ENCODE data around the gene COL8A1.

The COL8A1 gene

DNA sequence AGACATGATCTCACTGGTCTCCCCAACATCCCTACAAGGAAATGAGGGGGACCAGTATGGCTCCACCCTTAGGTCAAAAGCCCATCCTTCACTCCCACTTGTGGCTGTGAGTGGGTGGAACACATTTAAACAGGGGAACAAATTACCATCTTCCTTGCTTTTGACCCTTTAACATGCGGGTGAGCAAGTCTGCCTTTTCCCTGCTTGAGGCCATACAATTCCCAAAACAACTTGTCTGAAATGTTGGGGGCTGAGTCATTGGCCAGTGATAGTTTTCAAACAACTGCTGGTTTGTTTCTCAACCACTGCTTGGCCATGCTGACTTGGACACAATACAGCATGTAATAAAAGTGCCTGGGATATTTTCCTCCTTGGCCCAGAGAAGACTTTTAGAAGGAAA lies 39.6 kb downstream of the COL8A1 start:
- no peak for DNase-seq

DNA sequence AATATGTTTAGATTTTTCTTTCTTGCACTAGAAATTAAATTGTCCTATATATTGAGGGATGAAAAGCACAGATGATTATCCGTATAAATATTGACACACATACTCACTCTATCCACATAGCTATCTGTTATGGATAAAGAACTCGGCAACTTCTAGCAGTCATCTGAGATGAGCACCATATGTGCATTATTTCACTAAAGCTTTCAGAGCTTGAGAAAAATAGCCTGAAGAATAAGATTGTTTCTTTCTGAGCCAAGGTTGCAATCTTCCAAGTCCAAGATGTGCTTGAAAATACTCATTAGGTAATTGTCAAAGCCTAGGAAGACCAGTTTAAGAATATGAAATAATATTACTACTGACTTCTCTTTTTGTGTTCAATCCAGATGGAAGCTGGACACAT lies 40.5 kb downstream of the COL8A1 start:
- DNase-seq, result no peak

DNA sequence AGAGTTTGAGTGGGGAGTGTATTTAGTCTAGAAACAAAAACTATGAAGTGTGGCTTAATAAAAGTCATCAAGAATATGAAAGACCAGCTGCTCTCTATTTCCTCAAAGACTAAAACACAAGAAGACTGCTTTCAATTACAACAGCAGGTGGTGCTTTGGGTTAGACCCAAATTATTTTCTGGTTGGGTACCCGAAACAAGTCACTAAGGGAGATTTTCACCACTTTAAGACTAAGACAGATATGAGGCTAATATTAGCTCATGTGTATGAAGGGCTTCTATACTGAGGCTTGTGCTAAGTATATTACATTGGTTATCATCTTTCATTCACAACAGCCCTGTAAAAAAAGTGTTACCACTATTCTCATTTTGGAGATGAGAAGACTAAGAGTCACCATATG lies 43.1 kb downstream of the COL8A1 start:
- no peak for DNase-seq

DNA sequence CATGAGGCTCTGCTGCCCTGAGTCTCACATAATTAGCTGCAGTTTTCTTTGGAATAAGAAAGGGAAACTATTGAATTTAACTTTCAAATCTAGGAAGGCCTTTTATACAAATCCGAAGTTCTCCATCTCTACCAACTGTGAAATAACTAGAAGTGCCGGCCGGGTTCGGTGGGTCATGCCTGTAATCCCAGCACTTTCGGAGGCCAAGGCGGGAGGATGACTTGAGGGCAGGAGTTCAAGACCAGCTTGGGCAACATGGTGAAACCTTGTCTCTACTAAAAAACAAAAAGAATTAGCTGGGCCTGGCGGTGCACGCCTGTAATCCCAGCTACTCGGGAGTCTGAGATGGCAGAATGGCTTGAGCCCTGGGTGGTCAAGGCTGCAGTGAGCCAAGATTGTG lies 43.6 kb downstream of the COL8A1 start:
- no peak for DNase-seq

DNA sequence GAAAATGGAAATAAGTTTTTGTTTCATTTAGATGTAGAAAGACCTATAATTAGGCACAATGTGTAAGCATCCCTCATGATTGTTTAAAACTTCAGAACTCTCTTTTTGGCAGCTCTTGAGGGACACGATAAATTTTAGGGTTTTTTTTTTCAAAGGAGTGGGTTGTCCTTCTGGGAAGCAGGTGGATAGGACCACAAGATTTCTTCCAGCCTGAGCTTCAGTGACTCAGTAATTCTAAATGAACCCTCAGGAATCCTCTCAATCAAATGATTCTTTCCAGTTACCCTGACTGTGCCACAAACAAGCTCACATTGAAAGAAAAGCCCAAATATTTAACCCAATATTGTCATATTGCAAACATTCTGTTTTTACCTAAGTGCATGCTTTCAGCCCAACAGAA lies 45.1 kb downstream of the COL8A1 start:
- no peak for DNase-seq

DNA sequence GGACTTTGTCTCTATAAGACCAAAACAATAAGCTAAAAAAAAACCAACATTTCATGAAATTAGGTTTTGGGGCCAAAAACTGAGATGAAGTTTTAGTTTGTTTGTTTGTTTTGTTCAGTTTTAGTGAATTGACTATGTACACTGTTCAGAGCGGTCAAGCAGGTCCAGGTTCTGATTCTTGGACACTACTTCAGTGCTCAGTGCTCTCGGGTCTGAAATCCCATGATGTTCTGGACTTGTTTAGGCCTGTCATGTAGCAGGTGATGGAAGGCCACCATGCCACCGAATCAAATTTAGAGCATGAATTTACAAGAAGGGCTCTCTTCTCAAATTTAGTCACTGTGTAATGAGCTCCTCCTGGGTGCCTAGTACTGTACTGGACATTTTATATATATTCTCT lies 45.5 kb downstream of the COL8A1 start:
- no peak for DNase-seq

DNA sequence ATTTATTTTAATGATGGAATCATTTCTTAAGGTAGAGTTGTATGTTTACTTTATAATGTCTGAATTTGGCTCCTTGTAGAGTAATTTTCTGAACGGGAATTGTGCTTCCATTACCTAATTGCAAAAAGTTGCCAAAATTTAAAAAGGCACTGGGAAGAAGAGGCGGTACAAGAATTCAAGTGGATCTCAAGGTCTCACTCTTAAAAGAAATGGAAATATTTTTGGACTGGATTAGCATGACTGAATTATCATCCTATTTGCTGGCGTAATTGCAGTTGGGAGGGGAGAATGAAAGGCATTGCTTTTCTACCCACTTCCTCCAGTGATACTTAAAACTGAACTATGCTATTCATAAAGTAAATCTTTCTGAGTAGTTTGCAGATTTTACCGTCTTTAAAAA lies 46.2 kb downstream of the COL8A1 start:
- no peak for DNase-seq

DNA sequence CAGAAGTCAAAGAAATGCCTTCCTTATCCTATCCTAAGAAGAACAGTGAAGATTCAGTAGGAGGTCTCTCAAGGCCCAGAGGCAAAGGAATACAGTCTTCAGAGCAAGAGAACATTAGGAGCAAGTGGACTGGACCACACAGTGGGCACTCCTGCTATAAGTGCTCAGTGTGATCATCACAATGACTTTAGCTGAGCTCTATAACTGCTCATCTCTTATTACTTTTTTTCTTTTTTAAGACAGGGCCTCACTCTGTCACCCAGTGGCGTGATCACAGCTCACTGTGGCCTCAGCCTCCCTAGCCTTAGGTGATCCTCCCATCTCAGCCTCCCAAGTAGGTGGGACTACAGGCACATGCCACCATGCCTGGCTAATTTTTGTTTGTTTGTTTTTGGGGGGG lies 48.1 kb downstream of the COL8A1 start:
- DNase-seq, result no peak

DNA sequence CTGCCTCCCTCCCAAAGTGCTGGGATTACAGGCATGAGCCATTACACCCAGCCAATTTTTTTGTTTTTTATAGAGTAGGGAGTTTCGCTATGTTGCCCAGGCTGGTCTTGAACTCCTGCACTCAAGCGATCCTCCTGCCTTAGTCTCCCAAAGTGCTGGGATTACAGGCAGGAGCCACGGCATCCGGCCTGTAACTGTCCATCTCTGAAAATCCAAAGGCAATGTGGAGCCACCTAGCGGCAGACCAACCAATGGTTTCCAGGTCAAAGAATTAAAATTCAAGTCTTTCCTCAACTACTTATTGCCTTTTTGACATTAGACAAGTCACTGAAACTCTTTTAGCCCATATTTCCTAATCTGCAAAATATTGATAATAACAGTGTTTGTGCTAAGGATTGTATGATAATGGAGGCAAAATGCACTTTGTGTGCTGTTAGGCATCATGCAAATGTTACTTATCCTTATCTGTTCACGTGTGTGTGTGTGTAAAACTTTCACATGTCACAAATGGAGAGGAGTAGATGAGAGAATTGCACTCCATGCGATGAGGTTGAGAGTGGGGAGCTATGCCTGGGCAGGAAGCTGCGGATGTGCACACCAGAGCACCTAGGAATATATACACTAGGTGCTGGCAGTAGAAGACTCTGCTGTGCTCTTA lies 48.7 kb downstream of the COL8A1 start:
- DNase-seq, result no peak

DNA sequence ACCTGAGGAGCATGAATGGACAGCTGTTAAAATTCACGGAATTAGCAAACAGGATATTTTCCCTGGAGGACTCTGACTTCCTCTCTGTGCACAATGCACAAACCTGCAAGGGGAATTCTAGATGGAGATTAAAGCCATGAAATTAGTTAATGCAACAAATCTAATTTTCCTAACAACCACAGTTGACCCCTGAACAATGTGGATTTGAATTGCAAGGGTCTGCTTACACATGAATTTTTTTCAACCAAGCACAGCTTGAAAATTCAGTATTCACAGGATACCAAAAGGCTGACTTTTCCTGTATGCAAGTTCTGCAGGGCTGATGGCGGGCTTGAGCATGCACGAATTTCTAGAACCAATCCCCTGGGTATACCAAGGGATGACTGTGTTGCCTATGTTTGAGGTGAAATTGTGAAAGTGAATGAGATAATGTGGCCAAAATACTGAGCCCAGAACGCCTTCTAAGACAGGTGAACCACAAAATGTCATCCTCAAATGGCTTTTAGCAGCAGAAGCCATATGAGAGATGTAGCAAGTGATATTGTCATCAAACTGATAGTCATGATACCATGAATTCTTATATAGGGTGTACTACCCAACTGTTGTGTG lies 52.5 kb downstream of the COL8A1 start:
- no peak for DNase-seq

DNA sequence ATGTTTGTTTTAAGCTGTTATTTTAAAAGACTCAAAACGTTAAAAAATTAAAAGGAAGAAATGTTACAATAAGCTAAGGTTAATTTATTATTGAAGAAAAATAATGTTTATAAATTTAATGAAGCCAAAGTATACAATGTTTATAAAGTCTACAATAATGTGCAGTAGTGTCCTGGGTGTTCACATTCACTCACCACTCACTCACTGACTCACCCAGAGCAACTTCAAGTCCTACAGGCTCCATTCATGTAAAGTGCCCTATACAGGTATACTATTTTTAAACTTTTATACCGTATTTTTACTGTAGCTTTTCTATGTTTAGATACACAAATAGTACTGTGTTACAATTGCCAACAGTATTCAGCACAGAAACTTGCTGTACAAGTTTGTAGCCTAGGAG lies 55.2 kb downstream of the COL8A1 start:
- no peak for DNase-seq

DNA sequence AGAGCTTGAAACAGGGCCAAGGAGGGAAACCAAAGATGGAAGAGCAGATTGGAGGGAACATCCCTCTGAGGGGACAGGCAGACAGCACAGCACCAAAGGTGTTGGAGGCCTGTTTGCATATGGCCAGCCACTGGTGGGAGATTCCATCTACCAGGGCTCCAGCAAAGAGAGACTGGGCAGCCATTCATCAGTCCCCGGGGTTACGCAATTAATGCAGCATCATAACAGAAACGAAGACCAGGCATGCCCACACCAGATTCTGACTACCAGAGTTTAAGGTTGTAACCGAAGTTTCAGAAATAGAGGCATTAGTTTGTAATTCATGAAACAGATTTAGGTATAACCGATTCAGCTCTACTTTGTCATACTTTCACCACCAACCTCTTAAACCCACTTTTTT lies 58.1 kb downstream of the COL8A1 start:
- DNase-seq, result no peak

DNA sequence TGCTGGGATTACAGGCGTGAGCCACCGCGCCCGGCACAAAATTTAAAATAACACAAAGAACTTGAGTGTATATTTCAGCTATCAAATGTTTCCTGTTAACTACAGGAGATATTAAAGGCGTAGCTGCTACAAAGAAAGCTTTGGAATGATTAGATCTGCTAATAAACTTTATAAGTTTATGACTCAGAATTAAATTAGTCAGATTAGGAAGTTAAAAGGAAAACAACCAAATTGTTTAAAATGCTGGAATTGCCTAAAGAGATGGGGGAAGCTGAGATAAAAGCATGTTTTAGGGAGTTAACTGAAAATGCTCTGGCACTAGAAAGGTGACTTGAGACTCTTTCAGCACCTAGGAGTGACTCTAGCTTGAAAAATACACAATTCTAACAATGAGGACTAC lies 58.9 kb downstream of the COL8A1 start:
- DNase-seq, result no peak

DNA sequence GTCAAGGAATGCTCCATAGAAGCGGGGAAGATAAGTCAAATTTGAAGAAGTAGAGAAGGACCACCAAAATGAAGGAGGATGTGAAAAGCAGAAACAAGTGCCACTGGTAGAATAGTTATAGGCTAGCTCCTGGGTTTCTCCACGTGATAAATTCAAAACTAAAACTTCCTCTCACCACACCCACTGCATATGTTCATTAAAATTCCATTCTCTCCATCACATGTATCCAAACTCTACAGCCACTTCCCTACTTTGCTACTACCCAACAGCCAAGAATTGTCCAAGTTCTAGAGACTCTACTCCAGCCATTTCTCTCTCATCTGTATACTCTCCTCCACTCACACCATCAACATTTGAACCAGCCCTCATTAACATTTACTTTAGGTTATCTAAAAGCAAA lies 60.5 kb downstream of the COL8A1 start:
- DNase-seq, result no peak

DNA sequence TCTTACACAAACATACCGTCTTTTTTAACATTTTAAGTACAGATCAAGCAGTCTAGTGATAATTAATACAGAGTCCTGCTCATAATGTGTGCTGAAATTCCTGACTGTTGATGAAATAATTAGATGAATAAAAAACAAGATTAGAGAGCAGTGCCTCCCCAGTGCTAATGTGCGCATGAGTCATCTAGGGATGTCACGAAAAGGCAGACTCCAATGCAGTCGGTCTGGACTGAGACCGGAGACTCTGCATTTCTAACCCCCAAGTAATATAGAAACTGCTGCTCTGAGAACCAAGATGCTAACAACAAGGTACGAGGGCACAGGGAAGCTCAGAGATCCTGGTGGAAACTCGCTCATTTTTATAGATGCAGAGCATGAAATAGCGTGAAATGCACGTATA lies 61.4 kb downstream of the COL8A1 start:
- DNase-seq, result no peak

DNA sequence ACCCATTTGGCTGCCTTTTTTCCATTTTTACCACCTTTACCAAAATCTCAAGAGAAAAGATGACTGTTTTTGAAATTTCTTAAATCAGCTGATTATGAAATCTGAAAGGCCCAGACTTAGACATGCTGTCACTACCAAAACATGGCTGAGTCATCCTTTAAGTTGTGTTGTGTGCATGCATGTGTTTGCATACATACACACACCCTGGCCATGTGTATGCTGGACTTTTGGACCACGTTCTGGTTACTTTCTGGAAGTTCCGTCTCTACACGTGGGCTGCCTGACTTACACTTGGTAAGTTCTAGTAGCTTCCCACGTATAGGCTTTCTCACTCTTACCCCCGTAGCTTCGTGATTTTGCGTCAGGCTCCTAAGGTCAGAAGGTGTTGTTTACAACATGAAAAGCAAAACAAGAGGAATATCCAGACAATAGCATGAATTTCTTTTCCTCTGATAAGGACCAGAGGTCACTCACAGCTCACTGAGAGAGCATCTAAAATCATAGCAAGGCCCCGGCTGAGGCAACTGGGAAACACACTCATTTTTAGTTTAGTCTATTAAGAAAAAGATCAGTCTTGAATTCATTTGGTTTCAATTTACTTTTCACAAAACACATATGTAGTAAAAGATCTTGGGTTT lies 62.4 kb downstream of the COL8A1 start:
- no peak for DNase-seq

DNA sequence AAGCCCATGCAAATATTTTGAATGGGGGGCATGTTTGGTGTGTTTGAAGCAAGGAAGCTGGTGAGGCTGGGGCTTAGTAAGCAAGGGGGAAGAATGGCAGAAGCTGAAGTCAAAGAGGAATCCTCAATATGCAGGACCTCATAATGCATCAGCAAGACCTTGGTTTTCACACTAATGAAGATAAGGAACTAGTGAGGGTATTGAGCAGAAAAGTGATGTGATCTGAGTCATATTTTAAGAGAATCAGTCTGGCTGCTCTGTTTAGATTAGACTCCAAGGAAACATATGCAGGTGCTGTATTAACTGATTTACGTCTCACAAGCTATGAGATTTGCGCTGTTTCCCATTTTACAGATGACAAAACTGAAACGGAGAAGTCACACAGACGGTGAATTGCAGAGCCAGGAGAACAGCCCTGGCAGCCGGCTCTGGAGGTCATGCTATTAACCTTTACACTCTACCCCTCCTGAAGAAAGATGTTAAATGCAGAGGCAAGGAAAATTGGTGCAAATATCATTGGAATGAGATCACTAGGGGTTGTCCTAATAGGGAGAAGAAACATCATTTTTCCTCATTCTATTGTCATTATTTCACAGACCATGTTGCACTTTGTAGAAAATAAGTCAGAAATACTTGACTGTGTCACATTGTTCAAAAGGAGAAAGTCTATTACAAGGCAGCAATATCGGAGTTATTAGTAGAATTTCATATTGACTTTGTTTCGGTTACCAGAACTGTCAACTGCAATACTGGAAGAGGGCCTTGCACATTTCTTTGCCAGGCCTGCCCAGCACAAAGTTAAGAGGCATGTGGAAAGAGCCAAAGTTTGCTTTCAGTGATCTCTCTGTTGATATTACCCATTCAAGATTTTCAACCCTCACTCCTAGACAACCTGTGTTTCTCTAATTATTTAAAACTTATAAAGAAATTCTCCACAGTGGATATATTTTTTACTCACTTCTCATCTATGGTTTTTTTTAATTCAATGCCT lies 64.9 kb downstream of the COL8A1 start:
- no peak for DNase-seq

DNA sequence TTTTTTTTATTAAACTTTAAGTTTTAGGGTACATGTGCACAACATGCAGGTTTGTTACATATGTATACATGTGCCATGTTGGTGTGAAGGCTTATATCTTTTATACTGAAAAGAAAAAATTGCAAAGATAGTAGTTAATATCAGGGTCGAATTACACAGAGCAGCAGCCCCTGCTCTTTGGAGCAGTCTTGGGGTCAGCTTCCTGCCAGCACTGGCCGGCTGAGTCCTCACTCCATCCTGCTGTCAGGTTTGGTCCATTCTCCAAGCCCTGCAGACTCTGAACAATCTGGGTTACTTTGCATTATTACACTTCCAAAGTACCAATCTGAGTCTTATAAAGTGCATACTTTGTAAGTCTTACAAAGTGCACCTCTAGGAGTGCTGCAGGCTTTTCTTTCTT lies 66.0 kb downstream of the COL8A1 start:
- no peak for DNase-seq

DNA sequence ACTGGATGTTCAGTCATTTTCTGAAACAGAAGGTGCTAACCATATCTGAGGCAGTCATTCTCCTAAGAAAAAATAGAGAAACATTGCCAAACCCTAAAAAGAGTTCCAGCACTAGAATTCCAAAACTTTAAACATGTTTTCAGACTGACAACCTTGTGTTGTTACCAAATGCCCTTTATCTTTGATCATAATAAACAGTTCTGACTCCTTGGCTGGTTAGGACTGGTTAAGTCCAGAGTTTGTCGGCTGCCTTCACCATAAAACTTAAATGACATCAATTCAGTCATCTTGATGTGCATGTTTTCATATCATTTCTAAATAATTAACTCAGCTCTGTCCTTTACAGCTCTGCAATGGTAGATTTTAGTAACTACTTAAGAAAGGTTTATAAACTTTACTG lies 68.0 kb downstream of the COL8A1 start:
- no peak for DNase-seq

DNA sequence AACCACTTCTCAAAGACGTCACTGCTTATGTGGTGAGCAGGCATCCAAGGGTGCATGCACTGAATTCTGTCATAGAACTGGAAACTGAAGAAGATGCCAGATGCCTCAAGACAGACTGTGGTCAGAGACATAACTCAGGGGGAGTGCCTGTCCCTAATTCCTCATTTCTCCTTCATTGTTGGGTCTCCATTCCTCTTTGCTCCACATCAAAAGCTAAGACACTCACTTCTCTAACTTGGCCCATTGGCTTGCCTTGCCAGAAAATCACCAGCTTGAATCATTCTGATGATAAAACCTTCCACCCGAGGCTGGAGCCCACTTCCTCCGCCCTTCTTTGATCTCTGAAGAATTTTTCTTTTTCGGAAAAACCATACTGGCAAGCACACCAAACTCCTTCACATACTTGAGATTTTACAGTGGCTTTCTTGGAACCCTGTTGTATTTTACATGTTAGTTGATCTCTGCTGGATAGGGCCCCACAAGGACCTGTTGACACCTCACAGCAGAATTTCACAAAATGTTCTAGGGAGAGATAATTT lies 69.9 kb downstream of the COL8A1 start:
- DNase-seq, result no peak

DNA sequence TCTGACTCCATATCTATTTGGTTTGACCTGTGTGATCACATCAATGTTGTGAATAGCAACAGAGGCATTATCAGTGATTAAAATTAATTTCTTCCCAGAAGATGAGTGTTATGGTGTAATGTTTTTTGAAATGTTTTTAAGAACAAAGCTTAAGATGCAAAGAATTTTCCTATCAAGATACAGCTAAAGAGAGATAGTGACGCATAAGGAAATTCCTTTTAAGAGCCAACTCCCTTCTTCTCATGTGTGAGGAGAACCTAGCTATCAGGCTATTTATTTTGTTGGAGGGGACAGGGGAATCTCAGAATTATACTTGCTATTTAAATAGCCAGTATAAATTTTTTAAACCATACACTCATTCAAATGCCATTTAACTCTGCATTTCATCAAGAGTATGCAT lies 71.3 kb downstream of the COL8A1 start:
- no peak for DNase-seq

DNA sequence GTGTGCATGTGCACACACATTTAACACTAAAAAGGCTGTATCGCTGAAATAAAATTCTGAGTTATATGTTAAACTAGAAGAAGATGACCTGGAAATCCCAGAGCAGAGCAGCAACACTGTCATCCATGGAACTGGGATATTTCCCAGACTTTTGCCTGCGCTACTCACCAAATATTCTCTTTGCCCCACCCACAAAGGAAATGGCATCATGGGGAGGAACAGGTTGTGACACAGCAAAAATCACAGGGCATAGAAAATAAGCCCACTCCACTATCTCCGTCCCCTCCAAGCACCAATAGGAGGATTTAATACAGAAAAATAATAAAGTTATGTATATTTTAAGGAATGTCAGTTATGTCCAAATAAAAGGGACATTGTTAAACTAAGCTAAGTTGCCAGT lies 71.7 kb downstream of the COL8A1 start:
- DNase-seq, result no peak

DNA sequence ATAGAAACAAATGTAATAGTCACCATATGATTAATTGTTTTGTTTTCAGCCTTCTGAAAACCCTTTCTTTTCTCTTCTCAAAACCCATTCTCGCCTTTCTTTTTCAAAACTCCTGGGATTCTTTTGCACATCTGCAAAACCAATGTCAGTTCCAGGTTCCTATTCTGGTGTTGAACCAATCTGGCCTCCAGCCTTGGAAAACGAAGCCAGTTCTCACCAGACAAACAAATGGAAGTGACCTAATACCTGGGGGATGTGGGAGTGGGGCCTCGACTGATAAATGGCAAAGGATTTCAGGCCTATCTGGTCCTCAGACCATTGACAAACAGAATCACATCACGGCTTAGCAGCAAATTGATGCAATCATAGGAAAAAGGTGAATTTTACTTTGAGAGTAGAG lies 73.0 kb downstream of the COL8A1 start:
- no peak for DNase-seq
